ENCODE data around the gene LPGAT1.
"Not testable (repeated sequence)": the region's sequence is repeated elsewhere in the genome, so short reads cannot be mapped to it uniquely, and the experiment has no call there.

GRCh38 chr1:211873731-211874130 is 43.2 kb upstream of the LPGAT1 start:
- TF ChIP-seq, protein P1, sequence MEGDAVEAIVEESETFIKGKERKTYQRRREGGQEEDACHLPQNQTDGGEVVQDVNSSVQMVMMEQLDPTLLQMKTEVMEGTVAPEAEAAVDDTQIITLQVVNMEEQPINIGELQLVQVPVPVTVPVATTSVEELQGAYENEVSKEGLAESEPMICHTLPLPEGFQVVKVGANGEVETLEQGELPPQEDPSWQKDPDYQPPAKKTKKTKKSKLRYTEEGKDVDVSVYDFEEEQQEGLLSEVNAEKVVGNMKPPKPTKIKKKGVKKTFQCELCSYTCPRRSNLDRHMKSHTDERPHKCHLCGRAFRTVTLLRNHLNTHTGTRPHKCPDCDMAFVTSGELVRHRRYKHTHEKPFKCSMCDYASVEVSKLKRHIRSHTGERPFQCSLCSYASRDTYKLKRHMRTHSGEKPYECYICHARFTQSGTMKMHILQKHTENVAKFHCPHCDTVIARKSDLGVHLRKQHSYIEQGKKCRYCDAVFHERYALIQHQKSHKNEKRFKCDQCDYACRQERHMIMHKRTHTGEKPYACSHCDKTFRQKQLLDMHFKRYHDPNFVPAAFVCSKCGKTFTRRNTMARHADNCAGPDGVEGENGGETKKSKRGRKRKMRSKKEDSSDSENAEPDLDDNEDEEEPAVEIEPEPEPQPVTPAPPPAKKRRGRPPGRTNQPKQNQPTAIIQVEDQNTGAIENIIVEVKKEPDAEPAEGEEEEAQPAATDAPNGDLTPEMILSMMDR (IDR thresholded peaks at IDR 0.05), result not testable (repeated sequence)
- TF ChIP-seq EP300 (IDR thresholded peaks at IDR 0.05; ENCODE audit: low read depth); POLR2A (IDR thresholded peaks at IDR 0.05): not testable (repeated sequence)

Measured in transverse colon (tissue), 3 donors.